HEK293 (cell line): ENCODE measurements around the gene CACNA1D.

Experiments used
- CTCF ChIP-seq: fragments of 450-650 bp; formaldehyde crosslinking; IDR thresholded peaks from 2 replicates; pipeline ENCODE4 v1.5.1; 2016; ENCODE audit warnings: missing biosample characterization, missing genetic modification characterization
- GLI4 ChIP-seq: fragments of 450-650 bp; formaldehyde crosslinking; IDR thresholded peaks from 2 replicates; pipeline ENCODE4 v1.5.1; 2016; ENCODE audit warnings: missing biosample characterization, missing genetic modification characterization
- GLIS1 ChIP-seq: fragments of 450-650 bp; formaldehyde crosslinking; IDR thresholded peaks from 2 replicates; pipeline ENCODE4 v1.5.1; 2016; ENCODE audit warnings: missing biosample characterization, missing genetic modification characterization
- MYNN ChIP-seq: fragments of 450-650 bp; formaldehyde crosslinking; IDR thresholded peaks from 2 replicates; pipeline ENCODE4 v1.5.1; 2016; ENCODE audit warnings: missing biosample characterization, missing genetic modification characterization, borderline replicate concordance
- REST ChIP-seq: fragments of 450-650 bp; formaldehyde crosslinking; IDR thresholded peaks from 2 replicates; pipeline ENCODE4 v1.5.1; 2016; ENCODE audit warnings: missing biosample characterization, missing genetic modification characterization
- SETDB1 ChIP-seq: IDR thresholded peaks from one replicate; pipeline ENCODE4 v1.6.1; 2017; ENCODE audit warnings: mild to moderate bottlenecking, low read length, moderate library complexity, mixed read lengths; ENCODE audit not compliant: insufficient read length
- TSHZ1 ChIP-seq: fragments of 450-650 bp; formaldehyde crosslinking; IDR thresholded peaks from 2 replicates; pipeline ENCODE4 v1.5.1; 2016; ENCODE audit warnings: missing biosample characterization, missing genetic modification characterization, borderline replicate concordance
- ZBTB8A ChIP-seq: fragments of 450-650 bp; formaldehyde crosslinking; IDR thresholded peaks from 2 replicates; pipeline ENCODE4 v1.5.1; 2016; ENCODE audit warnings: missing biosample characterization, missing genetic modification characterization
- ZEB2 ChIP-seq: fragments of 450-650 bp; formaldehyde crosslinking; IDR thresholded peaks from 2 replicates; pipeline ENCODE4 v1.5.1; 2016; ENCODE audit warnings: missing biosample characterization, missing genetic modification characterization
- ZNF24 ChIP-seq: fragments of 450-650 bp; formaldehyde crosslinking; IDR thresholded peaks from 2 replicates; pipeline ENCODE4 v1.5.1; 2016; ENCODE audit warnings: missing biosample characterization, missing genetic modification characterization
- ZNF426 ChIP-seq: fragments of 450-650 bp; formaldehyde crosslinking; IDR thresholded peaks from 2 replicates; pipeline ENCODE4 v1.5.1; 2017; ENCODE audit warnings: missing biosample characterization, missing genetic modification characterization, mild to moderate bottlenecking, inconsistent platforms, moderate library complexity
- TF ChIP-seq, protein P1 (sequence below): fragments of 450-650 bp; formaldehyde crosslinking; IDR thresholded peaks from 2 replicates; pipeline ENCODE4 v1.5.1; 2016; ENCODE audit warnings: missing biosample characterization, missing genetic modification characterization

DNA sequence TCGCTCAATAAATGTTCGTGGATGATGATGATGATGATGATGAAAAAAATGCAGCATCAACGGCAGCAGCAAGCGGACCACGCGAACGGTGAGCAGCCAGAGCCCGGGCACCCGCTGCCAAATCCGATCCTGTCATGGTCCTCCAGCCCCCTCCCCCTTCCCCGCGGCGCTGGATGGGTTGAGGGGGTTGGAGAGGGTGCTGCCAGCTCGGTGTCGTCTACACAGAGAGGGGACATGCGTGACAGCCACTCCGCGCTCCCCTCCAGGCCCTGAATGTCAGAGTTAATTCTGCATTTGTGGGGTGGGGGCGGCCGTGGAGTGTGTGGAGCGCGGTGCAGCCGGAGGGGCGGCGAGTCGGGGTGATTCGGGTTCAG lies 722 bp downstream of the CACNA1D start:
- no peak for TF ChIP-seq CTCF
- TF ChIP-seq ZBTB8A (tag by site-specific recombination): no peak; the same call in 1 of the 2 replicates
- no peak for TF ChIP-seq MYNN (tag by site-specific recombination)
- TF ChIP-seq ZEB2 (tag by site-specific recombination): no peak
- no peak for TF ChIP-seq GLIS1 (tag by site-specific recombination)
- TF ChIP-seq ZNF24: no peak
- TF ChIP-seq, protein P1, sequence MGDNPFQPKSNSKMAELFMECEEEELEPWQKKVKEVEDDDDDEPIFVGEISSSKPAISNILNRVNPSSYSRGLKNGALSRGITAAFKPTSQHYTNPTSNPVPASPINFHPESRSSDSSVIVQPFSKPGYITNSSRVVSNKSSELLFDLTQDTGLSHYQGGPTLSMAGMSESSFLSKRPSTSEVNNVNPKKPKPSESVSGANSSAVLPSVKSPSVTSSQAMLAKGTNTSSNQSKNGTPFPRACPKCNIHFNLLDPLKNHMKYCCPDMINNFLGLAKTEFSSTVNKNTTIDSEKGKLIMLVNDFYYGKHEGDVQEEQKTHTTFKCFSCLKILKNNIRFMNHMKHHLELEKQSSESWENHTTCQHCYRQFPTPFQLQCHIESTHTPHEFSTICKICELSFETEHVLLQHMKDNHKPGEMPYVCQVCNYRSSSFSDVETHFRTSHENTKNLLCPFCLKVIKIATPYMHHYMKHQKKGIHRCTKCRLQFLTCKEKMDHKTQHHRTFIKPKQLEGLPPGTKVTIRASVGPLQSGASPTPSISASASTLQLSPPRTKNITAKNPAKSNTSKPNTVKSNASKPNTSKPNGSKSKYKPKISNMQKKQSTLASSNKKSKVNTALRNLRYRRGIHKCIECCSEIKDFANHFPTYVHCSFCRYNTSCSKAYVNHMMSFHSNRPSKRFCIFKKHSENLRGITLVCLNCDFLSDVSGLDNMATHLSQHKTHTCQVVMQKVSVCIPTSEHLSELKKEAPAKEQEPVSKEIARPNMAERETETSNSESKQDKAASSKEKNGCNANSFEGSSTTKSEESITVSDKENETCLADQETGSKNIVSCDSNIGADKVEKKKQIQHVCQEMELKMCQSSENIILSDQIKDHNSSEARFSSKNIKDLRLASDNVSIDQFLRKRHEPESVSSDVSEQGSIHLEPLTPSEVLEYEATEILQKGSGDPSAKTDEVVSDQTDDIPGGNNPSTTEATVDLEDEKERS (tag by site-specific recombination): no peak
- no peak for TF ChIP-seq REST (tag by site-specific recombination)
- TF ChIP-seq SETDB1: no peak
- no peak for TF ChIP-seq GLI4 (tag by site-specific recombination)
- no peak for TF ChIP-seq TSHZ1 (tag by site-specific recombination)
- TF ChIP-seq ZNF426 (tag by site-specific recombination): no peak
